Liver (tissue), 3 donors: ENCODE results near the gene PCNT.

Experiments
- FOXA1 ChIP-seq: IDR thresholded peaks from 2 replicates; pipeline ENCODE4 v1.6.1; 2016; ENCODE audit warnings: antibody characterized with exemption
- GABPA ChIP-seq, 2 donors: IDR thresholded peaks in 1 of 2; conservative IDR thresholded peaks in 1 of 2; 2 replicates each; pipeline ENCODE4 v1.6.1; 2016; ENCODE audit warnings: antibody characterized with exemption in 2 of 2, mild to moderate bottlenecking in 1 of 2, moderate library complexity in 1 of 2
- MAX ChIP-seq: IDR thresholded peaks from 2 replicates; pipeline ENCODE4 v1.6.1; 2016; ENCODE audit warnings: antibody characterized with exemption
- RAD21 ChIP-seq, 2 donors: IDR thresholded peaks; 2 replicates each; pipeline ENCODE4 v1.6.1; 2016; ENCODE audit warnings: antibody characterized with exemption in 2 of 2, mild to moderate bottlenecking in 2 of 2
- REST ChIP-seq: IDR thresholded peaks from 2 replicates; pipeline ENCODE4 v1.6.1; 2016; ENCODE audit warnings: antibody characterized with exemption, mild to moderate bottlenecking
- TAF1 ChIP-seq: conservative IDR thresholded peaks from 2 replicates; pipeline ENCODE4 v1.6.1; 2016; ENCODE audit warnings: antibody characterized with exemption, mild to moderate bottlenecking
- YY1 ChIP-seq: IDR thresholded peaks from 2 replicates; pipeline ENCODE4 v1.6.1; 2016; ENCODE audit warnings: antibody characterized with exemption, mild to moderate bottlenecking
- TF ChIP-seq, protein P1 (sequence below): fragments of 150-350 bp; IDR thresholded peaks from 2 replicates; pipeline ENCODE4 v1.5.1; 2017; ENCODE audit warnings: improper control_type of control experiment, low read depth, low read length; ENCODE audit not compliant: missing input control
- donor health status: healthy.
- donor health status: healthy.

GRCh38 chr21:46429754-46430681, 106.1 kb downstream of the PCNT start:
- TF ChIP-seq FOXA1 (no peak), REST (no peak), TAF1 (no peak), RAD21 (IDR thresholded peaks at IDR 0.05) (no peak), GABPA (IDR thresholded peaks at IDR 0.05 in 1 of 2, conservative IDR thresholded peaks at IDR 0.05 in 1 of 2) (no peak), YY1 (no peak), MAX (no peak)
- TF ChIP-seq, protein P1, sequence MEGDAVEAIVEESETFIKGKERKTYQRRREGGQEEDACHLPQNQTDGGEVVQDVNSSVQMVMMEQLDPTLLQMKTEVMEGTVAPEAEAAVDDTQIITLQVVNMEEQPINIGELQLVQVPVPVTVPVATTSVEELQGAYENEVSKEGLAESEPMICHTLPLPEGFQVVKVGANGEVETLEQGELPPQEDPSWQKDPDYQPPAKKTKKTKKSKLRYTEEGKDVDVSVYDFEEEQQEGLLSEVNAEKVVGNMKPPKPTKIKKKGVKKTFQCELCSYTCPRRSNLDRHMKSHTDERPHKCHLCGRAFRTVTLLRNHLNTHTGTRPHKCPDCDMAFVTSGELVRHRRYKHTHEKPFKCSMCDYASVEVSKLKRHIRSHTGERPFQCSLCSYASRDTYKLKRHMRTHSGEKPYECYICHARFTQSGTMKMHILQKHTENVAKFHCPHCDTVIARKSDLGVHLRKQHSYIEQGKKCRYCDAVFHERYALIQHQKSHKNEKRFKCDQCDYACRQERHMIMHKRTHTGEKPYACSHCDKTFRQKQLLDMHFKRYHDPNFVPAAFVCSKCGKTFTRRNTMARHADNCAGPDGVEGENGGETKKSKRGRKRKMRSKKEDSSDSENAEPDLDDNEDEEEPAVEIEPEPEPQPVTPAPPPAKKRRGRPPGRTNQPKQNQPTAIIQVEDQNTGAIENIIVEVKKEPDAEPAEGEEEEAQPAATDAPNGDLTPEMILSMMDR = no peak
